ENCODE measurements around the gene BHLHE40. TPM values are rescaled to one million over a fixed set of nuclear protein-coding genes. Genes with fewer than 3 reads are reported as not detected.
A peak's percentile ranks its signal among the peaks of the same experiment; 100 is the strongest.

The BHLHE40 gene
- total and polyA plus RNA-seq, 2 of the 13 experiments (the other 11 are each of a cell fraction or from before 2014, with no cell fraction given), result 1.8 to 51.0 TPM

DNA sequence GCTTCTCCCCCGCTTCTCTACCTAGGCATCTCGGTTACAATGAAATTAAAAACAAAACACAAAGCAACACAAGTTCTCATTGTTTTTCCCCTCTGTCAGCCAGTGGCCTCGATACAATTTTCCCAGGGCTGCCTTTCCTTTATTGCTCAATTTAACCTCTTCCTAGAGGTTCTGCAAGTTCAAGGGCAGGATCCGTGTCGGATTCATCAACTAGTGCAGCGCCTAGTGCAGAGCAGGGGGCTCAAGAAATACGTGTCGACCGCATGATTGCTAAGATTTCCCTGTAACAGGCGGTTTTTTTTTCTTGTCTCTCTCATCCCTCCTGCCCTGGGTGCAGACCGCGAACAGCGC, 1.4 kb upstream of the BHLHE40 start (continued):
- TF ChIP-seq ARID2 (CRISPR knock-in tag; IDR thresholded peaks at IDR 0.05; ENCODE audit: borderline replicate concordance) (0 out of 2 replicates have a peak, but pooled peaks have one; percentile 98), BORCS8-MEF2B (CRISPR knock-in tag; IDR thresholded peaks at IDR 0.05) (peak; percentile 56; the same call in 1 of the 2 replicates), ZNF101 (CRISPR knock-in tag; IDR thresholded peaks at IDR 0.05; ENCODE audit: borderline replicate concordance, low read depth) (no peak), RFXANK (CRISPR knock-in tag; IDR thresholded peaks at IDR 0.05) (0 out of 2 replicates have a peak, but pooled peaks have one; percentile 4), NKX3-1 (CRISPR knock-in tag; IDR thresholded peaks at IDR 0.05) (no peak), SMC3 (IDR thresholded peaks at IDR 0.05; ENCODE audit: low read length) (peak; percentile 6; the same call in 1 of the 2 replicates), CREM (IDR thresholded peaks at IDR 0.05) (peak; percentile 28; the same call in 1 of the 2 replicates), CREM (CRISPR knock-in tag; IDR thresholded peaks at IDR 0.05) (no peak), HMGXB4 (CRISPR knock-in tag; IDR thresholded peaks at IDR 0.05; ENCODE audit: borderline replicate concordance in 1 of 2, low read depth in 1 of 2) (0 out of 4 replicates have a peak, but pooled peaks of 1 of the 2 experiments have one; percentile 1), CENPBD1 (CRISPR knock-in tag; IDR thresholded peaks at IDR 0.05; ENCODE audit: borderline replicate concordance, low read depth) (0 out of 2 replicates have a peak, but pooled peaks have one; percentile 34), JDP2 (CRISPR knock-in tag; IDR thresholded peaks at IDR 0.05; ENCODE audit: borderline replicate concordance) (no peak), ZNF629 (CRISPR knock-in tag; conservative IDR thresholded peaks at IDR 0.05) (no peak), PAF1 (CRISPR knock-in tag; IDR thresholded peaks at IDR 0.05) (no peak), MTF1 (CRISPR knock-in tag; IDR thresholded peaks at IDR 0.05) (0 out of 2 replicates have a peak, but pooled peaks have one; percentile 29), ZNF703 (CRISPR knock-in tag; IDR thresholded peaks at IDR 0.05; ENCODE audit: borderline replicate concordance) (no peak), SIN3B (IDR thresholded peaks at IDR 0.05; ENCODE audit: low read length) (no peak), HNRNPLL (IDR thresholded peaks at IDR 0.05; ENCODE audit: low read depth, low read length, poor library complexity, severe bottlenecking) (no peak), SRF (IDR thresholded peaks at IDR 0.05; ENCODE audit: low read depth, low read length) (no peak), ZNF570 (CRISPR knock-in tag; IDR thresholded peaks at IDR 0.05; ENCODE audit: borderline replicate concordance) (0 out of 2 replicates have a peak, but pooled peaks have one; percentile 9), NAIF1 (CRISPR knock-in tag; IDR thresholded peaks at IDR 0.05; ENCODE audit: borderline replicate concordance) (no peak), ZNF768 (CRISPR knock-in tag; IDR thresholded peaks at IDR 0.05) (no peak), ZNF652 (CRISPR knock-in tag; IDR thresholded peaks at IDR 0.05; ENCODE audit: borderline replicate concordance, low read depth) (peak; percentile 22; the same call in 1 of the 2 replicates), ZNF569 (CRISPR knock-in tag; IDR thresholded peaks at IDR 0.05; ENCODE audit: borderline replicate concordance) (no peak), ZNF326 (CRISPR knock-in tag; IDR thresholded peaks at IDR 0.05; ENCODE audit: borderline replicate concordance) (no peak), PHF21A (CRISPR knock-in tag; IDR thresholded peaks at IDR 0.05) (0 out of 2 replicates have a peak, but pooled peaks have one; percentile 9), IRX3 (CRISPR knock-in tag; IDR thresholded peaks at IDR 0.05; ENCODE audit: borderline replicate concordance, low read depth) (peak; percentile 39; the same call in 1 of the 2 replicates), ZNF20 (CRISPR knock-in tag; IDR thresholded peaks at IDR 0.05) (no peak), HMG20B (CRISPR knock-in tag; conservative IDR thresholded peaks at IDR 0.05) (no peak), CBX5 (CRISPR knock-in tag; IDR thresholded peaks at IDR 0.05; ENCODE audit: borderline replicate concordance) (no peak), KDM6A (CRISPR knock-in tag; IDR thresholded peaks at IDR 0.05; ENCODE audit: low read depth) (no peak; the same call in 1 of the 2 replicates)
- TF ChIP-seq, protein P1, sequence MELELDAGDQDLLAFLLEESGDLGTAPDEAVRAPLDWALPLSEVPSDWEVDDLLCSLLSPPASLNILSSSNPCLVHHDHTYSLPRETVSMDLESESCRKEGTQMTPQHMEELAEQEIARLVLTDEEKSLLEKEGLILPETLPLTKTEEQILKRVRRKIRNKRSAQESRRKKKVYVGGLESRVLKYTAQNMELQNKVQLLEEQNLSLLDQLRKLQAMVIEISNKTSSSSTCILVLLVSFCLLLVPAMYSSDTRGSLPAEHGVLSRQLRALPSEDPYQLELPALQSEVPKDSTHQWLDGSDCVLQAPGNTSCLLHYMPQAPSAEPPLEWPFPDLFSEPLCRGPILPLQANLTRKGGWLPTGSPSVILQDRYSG (CRISPR knock-in tag; IDR thresholded peaks at IDR 0.05), result 0 out of 2 replicates have a peak, but pooled peaks have one; percentile 15
